Panc1 (cell line): Measurements from ENCODE around the gene RIPOR3. TPM values are rescaled to one million over a fixed set of nuclear protein-coding genes. Genes with fewer than 3 reads are reported as not detected.
"Not testable (repeated sequence)": the region's sequence is repeated elsewhere in the genome, so short reads cannot be mapped to it uniquely, and the experiment has no call there.

Experiments used
- ATAC-seq: fragments of 200-7000 bp; cut with Tn5 transposase; 2 replicates; pipeline ENCODE4 v1.9.1; 2020; ENCODE audit warnings: mild to moderate bottlenecking, moderate library complexity
- BruUV-seq: library from RNA; stranded (reverse); fragments of 400-500 nt; replicated peaks from 2 replicates; lab custom pipeline; 2021; lab: Mats Ljungman, UMichigan
- CTCF ChIA-PET: fragments of 300-600 bp; sonication (Branson Sonifier 250); formaldehyde crosslinking; loops from one replicate; lab custom pipeline; 2022; ENCODE audit warnings: antibody characterized with exemption; lab: Charles Lee
- POLR2A ChIA-PET: fragments of 300-600 bp; sonication (Branson Sonifier 250); formaldehyde crosslinking; loops from one replicate; lab custom pipeline; 2022; ENCODE audit warnings: antibody characterized with exemption; lab: Charles Lee
- DNase-seq: peaks from one replicate; pipeline ENCODE4 v3.0.0-alpha.2; 2010; ENCODE audit warnings: low read depth, low spot score
- H3K27ac ChIP-seq: 2 replicates; pipeline ENCODE4 v1.5.1; 2011; ENCODE audit warnings: mild to moderate bottlenecking, low read length, inconsistent platforms
- H3K27me3 ChIP-seq: fragments of 200-500 bp; sonication (Bioruptor generic); 2 replicates; pipeline ENCODE4 v1.6.0; 2014; ENCODE audit warnings: low read length, inconsistent platforms; ENCODE audit not compliant: control insufficient read depth, insufficient read depth
- H3K36me3 ChIP-seq: fragments of 200-500 bp; sonication (Bioruptor generic); 2 replicates; pipeline ENCODE4 v1.5.1; 2014; ENCODE audit warnings: inconsistent platforms, mild to moderate bottlenecking, low read length, moderate library complexity; ENCODE audit not compliant: control insufficient read depth, insufficient read depth
- H3K4me1 ChIP-seq: 2 replicates; pipeline ENCODE4 v1.5.1; 2011; ENCODE audit warnings: inconsistent platforms, mild to moderate bottlenecking, low read length, moderate library complexity; ENCODE audit not compliant: control insufficient read depth, insufficient read depth
- H3K4me3 ChIP-seq, 2 experiments: 2 replicates each; pipeline ENCODE4 v1.5.1; 2011 to 2012; ENCODE audit warnings: low read depth in 2 of 2, low read length in 2 of 2, mild to moderate bottlenecking in 2 of 2, inconsistent platforms in 1 of 2, moderate library complexity in 1 of 2
- H3K9me3 ChIP-seq: fragments of 200-500 bp; sonication (Bioruptor generic); 2 replicates; pipeline ENCODE4 v1.5.1; 2014; ENCODE audit warnings: low read depth, mild to moderate bottlenecking, inconsistent platforms, low read length, moderate library complexity; ENCODE audit not compliant: control insufficient read depth, insufficient read depth
- CTCF ChIP-seq: fragments of 450-650 bp; IDR thresholded peaks from 2 replicates; pipeline ENCODE4 v1.5.1; 2017; ENCODE audit warnings: mild to moderate bottlenecking
- POLR2AphosphoS5 ChIP-seq: IDR thresholded peaks from 2 replicates; pipeline ENCODE4 v1.6.1; 2012; ENCODE audit warnings: mild to moderate bottlenecking, low read depth, low read length, moderate library complexity
- REST ChIP-seq, 2 experiments: IDR thresholded peaks; 2 replicates each; pipeline ENCODE4 v1.6.1; 2011 to 2012; ENCODE audit warnings: low read depth in 2 of 2, control low read depth in 1 of 2, low read length in 1 of 2, mild to moderate bottlenecking in 1 of 2, moderate library complexity in 1 of 2; ENCODE audit not compliant: insufficient read depth in 1 of 2
- SIN3A ChIP-seq: IDR thresholded peaks from 2 replicates; pipeline ENCODE4 v1.6.1; 2012; ENCODE audit warnings: low read depth, mild to moderate bottlenecking, low read length, moderate library complexity, borderline replicate concordance; ENCODE audit not compliant: insufficient read depth
- TCF7L2 ChIP-seq: IDR thresholded peaks from 2 replicates; pipeline ENCODE4 v1.6.1; 2011; ENCODE audit warnings: mild to moderate bottlenecking, low read depth, low read length, inconsistent platforms
- in situ Hi-C: cut with HindIII; loops from 2 replicates; pipeline ENCODE4 v1.10.0; 2016; ENCODE audit warnings: low sequenced_read_pairs, low pct_unique_long_range_greater_than_20kb
- intact Hi-C: fragments of 100-400 bp; cut with micrococcal nuclease; formaldehyde crosslinking; loops from one replicate; pipeline ENCODE4 v1.10.0; 2022; ENCODE audit not compliant: unreplicated experiment
- total RNA-seq: library from RNA; stranded (reverse); gene quantifications from one replicate; pipeline ENCODE4 v1.2.1, GENCODE V29; 2021; ENCODE audit not compliant: unreplicated experiment

The RIPOR3 gene
- total RNA-seq, 1 experiment from 2014 or later, result 92.5 TPM

- H3K4me3 ChIP-seq, result peak overlapping the region in 1 of 2 experiments; percentile 12; a peak in 2 of 4 replicates
- CTCF ChIA-PET, result no interaction called here
- POLR2A ChIA-PET, result interaction anchor here (0.6 kb wide), 1 partner anchor 21 kb away, joined by 3 read pairs; no protein-coding TSS in a partner anchor
- no peaks in the 10 kb centered on the region for H3K9me3 ChIP-seq
- ATAC-seq, result peak; percentile 90
- H3K27ac ChIP-seq, result peak overlapping the region; percentile 88
- no TSS peak for BruUV-seq
- H3K27me3 ChIP-seq, result no peaks in the 10 kb centered on the region
- in situ Hi-C loops, result no loop called here
- H3K36me3 ChIP-seq, result no peaks in the 10 kb centered on the region
- peaks cover 60% of the 10 kb centered on the region for H3K4me1 ChIP-seq
- DNase-seq, result no peak
- no peak for TF ChIP-seq REST (IDR thresholded peaks at IDR 0.05; ENCODE audit: insufficient read depth in 1 of 2, low read depth in 2 of 2, low read length in 1 of 2)
- peak; percentile 33; the same call in 1 of the 2 replicates for TF ChIP-seq POLR2AphosphoS5
- TF ChIP-seq TCF7L2, result peak; percentile 98
- intact Hi-C loops, result no loop called here
These were observed 150.4 kb downstream of the RIPOR3 start for GRCh38 chr20:50540620-50541605.

GRCh38 chr20:50539798-50540197, 151.5 kb downstream of the RIPOR3 start:
- H3K36me3 ChIP-seq, DNase-seq, BruUV-seq, in situ Hi-C loops, H3K9me3 ChIP-seq, CTCF ChIA-PET, H3K27me3 ChIP-seq, H3K4me3 ChIP-seq, ATAC-seq, intact Hi-C loops: not testable (repeated sequence)
- POLR2A ChIA-PET, result interaction anchor here (0.5 kb wide), 1 partner anchor 15 kb away, joined by 3 read pairs; no protein-coding TSS in a partner anchor
- Histone ChIP-seq H3K4me1 (peaks cover 68% of the 10 kb centered on the region), H3K27ac (peak overlapping the region; percentile 88)

GRCh38 chr20:50538276-50538675, 153.1 kb downstream of the RIPOR3 start:
- H3K27ac ChIP-seq, result peak overlapping the region; percentile 78
- no peaks in the 10 kb centered on the region for H3K36me3 ChIP-seq
- POLR2A ChIA-PET, result interaction anchor here (0.6 to 1.0 kb wide), 2 partner anchors 25 to 372 kb away, joined by 3 to 4 read pairs; no protein-coding TSS in a partner anchor
- H3K4me3 ChIP-seq, result no peak overlapping the region
- H3K27me3 ChIP-seq, result no peaks in the 10 kb centered on the region
- DNase-seq, result no peak
- in situ Hi-C loops, result no loop called here
- no peaks in the 10 kb centered on the region for H3K9me3 ChIP-seq
- ATAC-seq, result no peak
- H3K4me1 ChIP-seq, result peaks cover 70% of the 10 kb centered on the region
- CTCF ChIA-PET, result no interaction called here
- intact Hi-C loops, result no loop called here
- no peak for TF ChIP-seq CTCF
- TF ChIP-seq TCF7L2, result no peak
- no peak for TF ChIP-seq SIN3A
- TF ChIP-seq POLR2AphosphoS5, result no peak
- TF ChIP-seq REST (IDR thresholded peaks at IDR 0.05; ENCODE audit: insufficient read depth in 1 of 2, low read depth in 2 of 2, low read length in 1 of 2), result no peak
- BruUV-seq, result TSS peak; percentile 35
